AG04450 (cell line): ENCODE results near the gene TFDP1. TPM values are rescaled to one million over a fixed set of nuclear protein-coding genes. Genes with fewer than 3 reads are reported as not detected.

ENCODE experiments used
- CTCF ChIA-PET: fragments of 300-600, 350-600 bp; formaldehyde crosslinking; extraction: SDS; loops from one replicate; lab custom pipeline; 2022; ENCODE audit warnings: antibody characterized with exemption, inconsistent platforms; lab: Charles Lee
- POLR2A ChIA-PET: fragments of 350-600 bp; formaldehyde crosslinking; extraction: SDS; loops from one replicate; lab custom pipeline; 2021; ENCODE audit warnings: antibody characterized with exemption, inconsistent platforms; lab: Yijun Ruan, JAX
- DNase-seq: peaks from one replicate; pipeline ENCODE4 v3.0.0-alpha.2; 2011; ENCODE audit warnings: low read depth, low spot score
- H3K27ac ChIP-seq: one replicate; pipeline ENCODE4 v1.5.1; 2012; ENCODE audit warnings: low read depth, low read length, control low read depth
- H3K27me3 ChIP-seq: one replicate; pipeline ENCODE4 v1.6.0; 2012; ENCODE audit warnings: low read length; ENCODE audit not compliant: control insufficient read depth, insufficient read depth
- H3K4me3 ChIP-seq: 2 replicates; pipeline ENCODE4 v1.5.1; 2011; ENCODE audit warnings: mild to moderate bottlenecking, low read depth, low read length, control low read depth
- H3K9me3 ChIP-seq: 2 replicates; pipeline ENCODE4 v1.5.1; 2012; ENCODE audit warnings: low read length; ENCODE audit not compliant: control insufficient read depth, insufficient read depth
- polyA plus RNA-seq: library from polyadenylated mRNA; depleted of rRNA; stranded (reverse); fragments of >200 nt; gene quantifications from 2 replicates; pipeline ENCODE4 v1.2.3, GENCODE V29; 2011; rRNA removed
- TF ChIP-seq, protein P1 (sequence below): IDR thresholded peaks from 2 replicates; pipeline ENCODE4 v1.5.1; 2011; ENCODE audit warnings: low read depth, low read length, control low read depth, inconsistent platforms

TFDP1 gene
- polyA plus RNA-seq, 1 experiment = 79.7 TPM

DNA sequence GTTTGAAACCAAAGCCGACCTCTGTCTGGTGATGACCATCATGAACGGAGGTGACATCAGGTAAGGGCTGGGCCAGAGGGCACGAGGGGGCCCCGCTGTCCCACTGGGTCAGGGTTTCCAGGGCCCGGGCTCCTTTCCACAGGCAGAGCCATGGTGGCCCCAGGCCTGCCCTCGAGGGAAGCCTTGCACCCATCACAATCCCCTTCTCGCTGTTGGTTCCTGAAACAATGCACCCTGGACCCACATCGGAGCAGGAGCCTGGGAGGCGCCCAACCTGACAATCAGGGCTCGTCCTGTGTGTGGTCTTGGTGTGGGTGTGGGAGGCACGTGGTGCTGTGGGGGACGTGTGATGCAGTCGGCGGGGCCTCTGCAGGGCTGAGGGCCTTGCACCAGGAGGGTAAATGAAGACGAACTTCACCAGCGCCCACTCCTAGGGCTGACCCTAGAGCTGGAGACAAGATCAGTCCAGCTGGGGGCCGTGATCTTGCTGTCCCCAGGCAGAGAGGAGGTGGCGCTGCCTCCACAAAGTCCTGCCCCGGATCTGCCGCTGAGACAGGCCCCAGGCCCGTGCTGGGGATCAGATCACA lies 85.3 kb downstream of the TFDP1 start:
- CTCF ChIA-PET = no interaction called here
- no peak for DNase-seq
- Histone ChIP-seq H3K9me3 (peaks cover 21% of the 10 kb centered on the region; the same call in 1 of the 2 replicates), H3K4me3 (no peak overlapping the region), H3K27me3 (no peaks in the 10 kb centered on the region), H3K27ac (no peak overlapping the region)
- POLR2A ChIA-PET = no interaction called here
- TF ChIP-seq, protein P1, sequence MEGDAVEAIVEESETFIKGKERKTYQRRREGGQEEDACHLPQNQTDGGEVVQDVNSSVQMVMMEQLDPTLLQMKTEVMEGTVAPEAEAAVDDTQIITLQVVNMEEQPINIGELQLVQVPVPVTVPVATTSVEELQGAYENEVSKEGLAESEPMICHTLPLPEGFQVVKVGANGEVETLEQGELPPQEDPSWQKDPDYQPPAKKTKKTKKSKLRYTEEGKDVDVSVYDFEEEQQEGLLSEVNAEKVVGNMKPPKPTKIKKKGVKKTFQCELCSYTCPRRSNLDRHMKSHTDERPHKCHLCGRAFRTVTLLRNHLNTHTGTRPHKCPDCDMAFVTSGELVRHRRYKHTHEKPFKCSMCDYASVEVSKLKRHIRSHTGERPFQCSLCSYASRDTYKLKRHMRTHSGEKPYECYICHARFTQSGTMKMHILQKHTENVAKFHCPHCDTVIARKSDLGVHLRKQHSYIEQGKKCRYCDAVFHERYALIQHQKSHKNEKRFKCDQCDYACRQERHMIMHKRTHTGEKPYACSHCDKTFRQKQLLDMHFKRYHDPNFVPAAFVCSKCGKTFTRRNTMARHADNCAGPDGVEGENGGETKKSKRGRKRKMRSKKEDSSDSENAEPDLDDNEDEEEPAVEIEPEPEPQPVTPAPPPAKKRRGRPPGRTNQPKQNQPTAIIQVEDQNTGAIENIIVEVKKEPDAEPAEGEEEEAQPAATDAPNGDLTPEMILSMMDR = no peak

DNA sequence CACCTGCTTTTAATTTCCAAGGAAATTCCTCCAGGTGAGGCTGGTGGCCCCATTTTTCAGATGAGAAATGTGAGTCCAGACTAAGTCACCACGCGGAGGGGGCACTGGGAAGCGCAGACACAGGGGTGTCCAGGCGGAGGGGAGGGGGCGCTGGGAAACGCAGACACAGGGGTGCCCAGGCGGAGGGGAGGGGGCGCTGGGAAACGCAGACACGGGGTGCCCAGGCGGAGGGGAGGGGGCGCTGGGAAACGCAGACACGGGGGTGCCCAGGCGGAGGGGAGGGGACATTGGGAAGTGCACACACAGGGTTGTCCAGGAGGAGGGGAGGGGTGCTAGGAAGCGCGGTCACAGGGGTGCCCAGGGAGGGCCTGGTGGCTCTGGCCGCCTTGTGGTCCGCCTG lies 86.0 kb downstream of the TFDP1 start:
- CTCF ChIA-PET = no interaction called here
- Histone ChIP-seq H3K27ac (no peak overlapping the region), H3K9me3 (peaks cover 18% of the 10 kb centered on the region; the same call in 1 of the 2 replicates), H3K4me3 (no peak overlapping the region), H3K27me3 (no peaks in the 10 kb centered on the region)
- TF ChIP-seq, protein P1 = no peak
- POLR2A ChIA-PET = no interaction called here
- no peak for DNase-seq

DNA sequence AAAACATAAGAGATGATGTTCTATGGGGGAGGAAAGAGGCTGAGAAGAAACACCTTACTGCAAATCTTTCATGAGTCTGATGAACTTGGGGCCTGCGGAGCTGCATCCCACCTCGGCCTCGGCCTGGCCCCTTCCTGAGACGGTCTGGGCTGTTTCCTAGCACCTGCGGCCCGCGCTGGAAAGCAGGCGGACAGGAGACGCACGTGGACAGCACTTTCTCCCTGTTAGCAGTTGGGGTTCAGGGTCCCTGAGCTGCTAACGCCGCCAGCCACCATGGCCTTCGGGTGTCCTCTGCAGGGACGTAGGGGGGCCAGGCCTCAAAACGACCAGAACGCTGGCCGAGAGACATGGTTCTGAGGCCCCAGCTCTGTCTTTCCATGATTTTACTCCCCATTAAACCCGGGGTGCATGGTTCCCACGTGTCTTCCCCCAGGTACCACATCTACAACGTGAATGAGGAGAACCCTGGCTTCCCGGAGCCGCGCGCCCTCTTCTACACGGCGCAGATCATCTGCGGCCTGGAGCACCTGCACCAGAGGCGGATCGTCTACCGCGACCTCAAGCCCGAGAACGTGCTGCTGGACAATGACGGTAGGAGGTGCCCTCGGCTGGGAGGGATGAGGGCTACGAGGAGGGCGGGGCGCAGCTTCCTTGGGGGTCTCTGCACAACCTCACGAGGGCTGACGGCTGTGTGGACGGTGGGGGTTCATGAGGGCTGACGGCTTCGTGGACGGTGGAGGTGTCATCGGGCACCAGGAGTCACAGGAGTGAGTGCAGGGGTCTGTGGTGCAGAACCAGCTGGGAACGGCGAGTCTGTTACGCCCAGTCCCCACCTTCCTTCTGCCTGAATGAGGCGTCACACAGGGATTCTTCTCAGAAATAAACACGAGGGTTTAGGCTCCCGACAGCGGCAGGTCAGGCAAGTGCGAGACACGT lies 86.8 kb downstream of the TFDP1 start:
- H3K4me3 ChIP-seq = no peak overlapping the region
- H3K9me3 ChIP-seq = peaks cover 13% of the 10 kb centered on the region; the same call in 1 of the 2 replicates
- TF ChIP-seq, protein P1 = no peak
- no peaks in the 10 kb centered on the region for H3K27me3 ChIP-seq
- POLR2A ChIA-PET = no interaction called here
- no peak for DNase-seq
- CTCF ChIA-PET = no interaction called here
- no peak overlapping the region for H3K27ac ChIP-seq

DNA sequence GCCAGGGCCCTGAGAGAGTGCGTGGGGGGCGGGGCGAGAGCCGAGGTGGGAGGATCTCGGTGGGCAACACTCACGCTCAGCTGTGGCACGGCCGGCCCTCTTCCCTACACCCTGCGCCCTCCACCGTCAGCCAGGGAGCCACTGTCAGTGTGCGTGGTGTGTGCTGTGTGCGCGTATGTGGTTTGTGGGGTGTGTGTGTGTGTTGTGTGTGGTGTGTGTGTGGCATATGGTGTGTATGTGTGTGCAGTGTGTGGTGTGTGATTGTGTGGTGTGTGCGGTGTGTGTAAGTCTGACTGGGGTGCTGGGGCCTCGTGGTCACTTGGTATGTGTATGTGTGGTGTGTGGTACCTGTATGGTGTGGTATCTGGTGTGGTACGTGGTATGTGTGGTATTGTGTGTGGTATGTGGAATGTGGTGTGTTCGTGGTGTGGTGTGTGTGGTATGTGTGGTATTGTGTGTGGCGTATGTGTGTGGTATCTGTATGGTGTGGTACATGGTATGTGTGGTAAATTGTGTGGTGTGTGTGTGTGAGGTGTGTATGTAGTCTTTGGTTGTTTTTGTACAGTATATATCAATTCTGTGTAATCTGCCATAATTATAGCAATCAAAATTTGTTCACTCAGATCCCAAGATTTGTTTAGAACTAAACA lies 87.6 kb downstream of the TFDP1 start:
- ChIA-PET CTCF (no interaction called here), POLR2A (no interaction called here)
- H3K4me3 ChIP-seq = no peak overlapping the region
- H3K27me3 ChIP-seq = no peaks in the 10 kb centered on the region
- TF ChIP-seq, protein P1 = no peak
- no peak for DNase-seq
- peaks cover 13% of the 10 kb centered on the region; the same call in 1 of the 2 replicates for H3K9me3 ChIP-seq
- no peak overlapping the region for H3K27ac ChIP-seq

Other genes starting within 250 kb of the TFDP1 start
- 1.4 and 1.8 TPM in 2 replicates for gene GRTP1, start 220.6 kb upstream of the TFDP1 start, polyA plus RNA-seq
- 0.35 and 0.41 TPM in 2 replicates for gene ADPRHL1, start 131.3 kb upstream of the TFDP1 start, polyA plus RNA-seq
- 11.0 and 11.5 TPM in 2 replicates for gene DCUN1D2, start 94.0 kb upstream of the TFDP1 start, polyA plus RNA-seq
- not detected in 2 replicates for gene ATP4B, start 73.4 kb downstream of the TFDP1 start, polyA plus RNA-seq
- not detected in 2 replicates for gene GRK1, start 82.5 kb downstream of the TFDP1 start, polyA plus RNA-seq
- gene TMEM255B, start 174.5 kb downstream of the TFDP1 start, polyA plus RNA-seq = 4.1 and 4.3 TPM in 2 replicates